ENCODE results near the gene PGD.
"Not testable (repeated sequence)": the region's sequence is repeated elsewhere in the genome, so short reads cannot be mapped to it uniquely, and the experiment has no call there.

Gene PGD

DNA sequence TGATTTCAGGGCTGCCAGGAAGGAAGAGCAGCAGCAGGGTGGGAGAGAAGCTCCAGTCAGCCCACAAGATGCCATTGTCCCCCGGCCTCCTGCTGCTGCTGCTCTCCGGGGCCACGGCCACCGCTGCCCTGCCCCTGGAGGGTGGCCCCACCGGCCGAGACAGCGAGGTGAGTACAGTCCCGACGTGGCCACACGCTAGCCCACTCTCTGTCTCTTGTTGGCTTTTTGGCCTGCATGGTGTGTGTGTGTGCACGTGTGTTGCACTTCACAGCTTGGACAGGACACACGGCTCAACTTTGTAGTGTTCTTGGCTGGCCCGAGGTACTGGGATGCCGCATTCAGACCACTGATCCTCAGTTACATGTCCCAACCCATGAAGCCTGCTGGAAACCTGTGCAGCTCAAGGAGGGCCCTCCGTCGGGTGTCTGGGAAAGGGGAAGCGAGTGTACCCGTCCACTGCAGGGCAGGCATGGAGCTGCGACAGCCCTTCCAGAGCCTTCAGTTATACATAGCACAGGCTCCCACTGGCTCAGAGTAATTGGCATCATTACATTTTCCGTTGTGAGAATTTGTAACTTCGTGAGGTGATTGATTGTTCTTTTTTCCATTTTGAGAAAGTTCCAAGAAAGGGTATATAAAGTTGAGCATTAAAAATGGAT is 51.4 kb downstream of the PGD start:
- no peak for DNase-seq (ENCODE audit: low spot score)
- TF ChIP-seq, protein P1, sequence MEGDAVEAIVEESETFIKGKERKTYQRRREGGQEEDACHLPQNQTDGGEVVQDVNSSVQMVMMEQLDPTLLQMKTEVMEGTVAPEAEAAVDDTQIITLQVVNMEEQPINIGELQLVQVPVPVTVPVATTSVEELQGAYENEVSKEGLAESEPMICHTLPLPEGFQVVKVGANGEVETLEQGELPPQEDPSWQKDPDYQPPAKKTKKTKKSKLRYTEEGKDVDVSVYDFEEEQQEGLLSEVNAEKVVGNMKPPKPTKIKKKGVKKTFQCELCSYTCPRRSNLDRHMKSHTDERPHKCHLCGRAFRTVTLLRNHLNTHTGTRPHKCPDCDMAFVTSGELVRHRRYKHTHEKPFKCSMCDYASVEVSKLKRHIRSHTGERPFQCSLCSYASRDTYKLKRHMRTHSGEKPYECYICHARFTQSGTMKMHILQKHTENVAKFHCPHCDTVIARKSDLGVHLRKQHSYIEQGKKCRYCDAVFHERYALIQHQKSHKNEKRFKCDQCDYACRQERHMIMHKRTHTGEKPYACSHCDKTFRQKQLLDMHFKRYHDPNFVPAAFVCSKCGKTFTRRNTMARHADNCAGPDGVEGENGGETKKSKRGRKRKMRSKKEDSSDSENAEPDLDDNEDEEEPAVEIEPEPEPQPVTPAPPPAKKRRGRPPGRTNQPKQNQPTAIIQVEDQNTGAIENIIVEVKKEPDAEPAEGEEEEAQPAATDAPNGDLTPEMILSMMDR (IDR thresholded peaks at IDR 0.05; ENCODE audit: extremely low read depth, missing control alignments), result no peak

DNA sequence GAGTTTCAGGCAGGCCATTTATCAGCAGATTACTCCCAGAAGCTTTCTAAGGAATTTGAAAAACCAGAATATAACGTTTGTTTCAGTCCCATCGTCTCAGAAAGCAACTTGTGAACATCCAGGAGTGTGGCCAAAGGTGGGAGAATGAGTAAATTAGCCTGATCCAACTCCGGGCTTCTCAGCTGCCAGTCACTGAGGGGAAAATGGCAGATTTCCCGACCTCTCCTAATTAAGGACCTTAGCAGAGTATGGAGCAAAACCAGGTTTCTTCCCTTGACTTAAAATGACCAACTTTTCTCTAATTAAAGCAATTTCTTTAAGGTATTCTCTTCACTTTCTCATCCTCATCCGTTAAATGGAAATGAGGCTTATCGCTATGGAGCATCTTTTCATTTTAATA is 52.0 kb downstream of the PGD start:
- no peak for DNase-seq (ENCODE audit: low spot score)
- TF ChIP-seq, protein P1 (IDR thresholded peaks at IDR 0.05; ENCODE audit: extremely low read depth, missing control alignments), result no peak

DNA sequence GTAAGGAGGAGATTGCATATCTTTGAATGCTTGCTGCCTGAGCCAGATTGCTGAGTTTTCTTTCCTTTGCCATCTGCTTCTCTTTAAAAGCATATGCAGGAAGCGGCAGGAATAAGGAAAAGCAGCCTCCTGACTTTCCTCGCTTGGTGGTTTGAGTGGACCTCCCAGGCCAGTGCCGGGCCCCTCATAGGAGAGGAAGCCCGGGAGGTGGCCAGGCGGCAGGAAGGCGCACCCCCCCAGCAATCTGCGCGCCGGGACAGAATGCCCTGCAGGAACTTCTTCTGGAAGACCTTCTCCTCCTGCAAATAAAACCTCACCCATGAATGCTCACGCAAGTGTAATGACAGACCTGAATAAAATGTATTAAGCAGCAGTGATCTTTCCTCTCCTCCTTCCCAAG is 52.4 kb downstream of the PGD start:
- TF ChIP-seq, protein P1 (IDR thresholded peaks at IDR 0.05; ENCODE audit: extremely low read depth, missing control alignments), result no peak
- DNase-seq (ENCODE audit: low spot score), result no peak

DNA sequence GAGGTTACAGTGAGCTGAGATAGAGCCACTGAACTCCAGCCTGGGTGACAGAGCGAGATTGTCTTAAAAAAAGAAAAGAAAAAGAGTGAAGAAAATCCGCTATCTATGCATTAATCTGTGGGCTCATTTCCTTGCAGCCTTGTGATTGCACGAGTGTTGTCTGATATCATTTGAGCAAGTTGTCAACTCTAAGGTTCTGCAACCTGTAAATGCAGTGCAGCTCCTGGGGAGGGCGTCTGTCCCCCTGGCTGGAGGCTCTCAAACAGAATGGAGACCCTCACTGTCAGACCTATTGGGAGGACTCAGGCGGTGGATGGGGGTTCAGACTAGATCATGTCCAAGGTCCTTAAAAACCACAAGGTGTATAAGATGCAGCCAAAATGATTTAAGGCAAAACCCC is 57.2 kb downstream of the PGD start:
- DNase-seq (ENCODE audit: low spot score), result no peak
- TF ChIP-seq, protein P1 (IDR thresholded peaks at IDR 0.05; ENCODE audit: extremely low read depth, missing control alignments), result no peak

DNA sequence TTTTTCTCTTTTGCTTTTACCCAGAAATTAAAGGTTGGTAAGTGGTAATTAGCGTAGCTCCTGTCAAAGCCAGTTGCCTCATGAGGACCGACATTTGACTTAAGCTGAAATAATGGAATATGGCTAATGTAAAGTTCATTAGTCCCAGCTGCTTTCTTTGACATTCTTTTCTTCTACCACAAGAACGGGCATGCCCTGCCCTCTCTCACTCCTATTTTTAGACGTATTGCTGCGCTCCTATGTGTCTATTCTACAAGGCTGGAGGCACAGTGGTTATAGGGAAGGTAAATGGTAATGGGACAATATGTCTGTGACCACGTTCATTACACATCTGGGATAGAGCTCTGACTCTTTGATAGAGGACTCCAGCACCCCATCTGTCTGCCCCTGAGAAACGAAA is 57.8 kb downstream of the PGD start:
- DNase-seq (ENCODE audit: low spot score), result no peak
- TF ChIP-seq, protein P1 (IDR thresholded peaks at IDR 0.05; ENCODE audit: extremely low read depth, missing control alignments), result no peak

DNA sequence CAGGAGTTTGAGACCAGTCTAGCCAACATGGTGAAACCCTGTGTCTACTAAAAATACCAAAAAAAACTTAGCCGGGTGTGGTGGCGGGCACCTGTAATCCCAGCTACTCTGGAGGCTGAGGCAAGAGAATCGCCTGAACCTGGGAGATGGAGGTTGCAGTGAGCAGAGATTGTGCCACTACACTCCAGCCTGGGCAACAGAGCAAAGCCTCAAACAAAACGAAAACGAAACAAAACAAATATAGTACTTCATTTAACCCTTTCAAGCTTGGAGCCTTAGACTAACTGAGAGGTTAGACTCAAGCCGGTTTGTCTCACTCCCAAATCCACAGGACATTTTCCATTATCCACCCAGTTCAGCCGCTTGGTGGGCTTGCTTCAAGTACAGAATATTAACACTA is 58.6 kb downstream of the PGD start:
- not testable (repeated sequence) for DNase-seq (ENCODE audit: low spot score)

DNA sequence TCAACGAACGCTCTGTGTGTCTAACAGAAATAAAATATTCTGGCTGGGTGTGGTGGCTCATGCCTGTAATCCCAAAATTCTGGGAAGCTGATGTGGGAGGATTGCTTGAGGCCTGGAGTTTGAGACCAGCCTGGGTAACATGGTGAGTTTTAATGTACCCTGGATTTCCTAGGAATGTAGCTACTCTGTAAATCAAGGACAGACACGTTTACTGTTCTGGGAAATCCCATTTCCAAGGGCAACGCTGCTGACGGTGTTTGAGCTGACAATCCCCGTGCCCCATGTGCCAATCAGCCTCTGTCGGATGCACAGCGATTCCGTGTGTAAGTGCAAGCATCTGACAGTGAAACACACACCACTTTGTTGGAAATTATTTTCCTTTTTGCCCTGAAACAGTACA is 59.0 kb downstream of the PGD start:
- TF ChIP-seq, protein P1 (IDR thresholded peaks at IDR 0.05; ENCODE audit: extremely low read depth, missing control alignments), result no peak
- no peak for DNase-seq (ENCODE audit: low spot score)

DNA sequence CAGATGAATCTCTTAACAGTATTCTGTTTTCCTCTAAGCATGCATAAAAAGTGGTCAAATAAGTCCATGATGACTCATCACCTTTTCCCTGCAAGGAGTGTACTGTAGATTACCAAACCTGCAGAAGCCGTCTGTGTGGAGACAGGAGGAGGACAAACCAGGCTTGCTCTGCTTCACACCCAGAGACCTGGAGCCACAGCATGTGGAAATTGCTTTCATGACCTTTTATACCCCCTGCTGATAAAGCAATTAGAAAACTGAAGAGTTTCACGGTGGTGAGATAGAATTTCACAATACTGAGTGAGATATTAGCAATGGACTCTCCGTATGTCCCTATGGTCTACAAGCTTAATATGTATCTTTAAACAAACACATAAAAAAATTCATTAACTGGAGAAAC is 60.3 kb downstream of the PGD start:
- DNase-seq (ENCODE audit: low spot score), result no peak

More for the DNA sequence above, 60.3 kb downstream of the PGD start:
- TF ChIP-seq, protein P1 (IDR thresholded peaks at IDR 0.05; ENCODE audit: extremely low read depth, missing control alignments), result no peak

All from GM20000 (cell line).